K562 (cell line): ENCODE measurements around the gene JPH2. TPM values are rescaled to one million over a fixed set of nuclear protein-coding genes. Genes with fewer than 3 reads are reported as not detected.

Source experiments
- CHD2 ChIP-seq: IDR thresholded peaks from 2 replicates; pipeline ENCODE4 v1.6.1; 2011; ENCODE audit warnings: low read depth, low read length
- ELK1 ChIP-seq: sonication (generic); formaldehyde crosslinking; IDR thresholded peaks from 2 replicates; pipeline ENCODE4 v1.8.1; 2022; ENCODE audit warnings: missing genetic modification reagents
- ESRRA ChIP-seq: fragments of 450-650 bp; IDR thresholded peaks from 2 replicates; pipeline ENCODE4 v1.6.1; 2014; ENCODE audit warnings: low read depth, mild to moderate bottlenecking, moderate library complexity, borderline replicate concordance
- ETV1 ChIP-seq: fragments of 450-650 bp; conservative IDR thresholded peaks from 2 replicates; pipeline ENCODE4 v1.6.1; 2016; ENCODE audit warnings: missing genetic modification characterization, control low read depth, low read depth, missing compliant biosample characterization
- FOXJ3 ChIP-seq: sonication (generic); formaldehyde crosslinking; IDR thresholded peaks from 2 replicates; pipeline ENCODE4 v1.4.0; 2020; ENCODE audit warnings: mild to moderate bottlenecking, missing genetic modification reagents
- GTF2A2 ChIP-seq: IDR thresholded peaks from 2 replicates; pipeline ENCODE4 v1.6.1; 2016; ENCODE audit warnings: mild to moderate bottlenecking, missing genetic modification characterization, missing compliant biosample characterization
- HNRNPUL1 ChIP-seq: fragments of 200-400 bp; formaldehyde crosslinking; IDR thresholded peaks from 2 replicates; pipeline ENCODE4 v1.6.1; 2017; ENCODE audit warnings: low read length
- KLF10 ChIP-seq: fragments of 250-450 bp; sonication (Bioruptor Pico); IDR thresholded peaks from 2 replicates; pipeline ENCODE4 v1.6.1; 2021; ENCODE audit warnings: matching md5 sums
- MAFG ChIP-seq: fragments of 450-650 bp; conservative IDR thresholded peaks from 2 replicates; pipeline ENCODE4 v1.6.1; 2016; ENCODE audit warnings: missing genetic modification characterization, missing compliant biosample characterization
- MCM3 ChIP-seq: fragments of 450-650 bp; IDR thresholded peaks from 2 replicates; pipeline ENCODE4 v1.6.1; 2016
- PHTF2 ChIP-seq: fragments of 250-450 bp; sonication (Bioruptor Pico); IDR thresholded peaks from 2 replicates; pipeline ENCODE4 v1.5.0; 2021; ENCODE audit warnings: mild to moderate bottlenecking
- POU5F1 ChIP-seq: fragments of 150-350 bp; IDR thresholded peaks from 2 replicates; pipeline ENCODE4 v1.6.1; 2014; ENCODE audit warnings: borderline replicate concordance, low read length, low read depth, mild to moderate bottlenecking; ENCODE audit not compliant: partially characterized antibody
- RAD21 ChIP-seq, 2 experiments: fragments of 250-450 bp in 1 of 2; fragments of 450-650 bp in 1 of 2; sonication (Bioruptor Pico) in 1 of 2; formaldehyde crosslinking in 1 of 2; IDR thresholded peaks in 1 of 2; conservative IDR thresholded peaks in 1 of 2; 2 replicates each; pipeline versions ENCODE4 v1.4.0 to v1.8.0; 2020 to 2022; ENCODE audit warnings: mild to moderate bottlenecking in 2 of 2, moderate library complexity in 1 of 2
- SETDB1 ChIP-seq: IDR thresholded peaks from one replicate; pipeline ENCODE4 v1.6.1; 2012; ENCODE audit warnings: low read length, control low read depth, inconsistent platforms
- TAL1 ChIP-seq: fragments of 450-650 bp; IDR thresholded peaks from 2 replicates; pipeline ENCODE4 v1.6.1; 2016; ENCODE audit warnings: mild to moderate bottlenecking
- THRA ChIP-seq: fragments of 450-650 bp; IDR thresholded peaks from 2 replicates; pipeline ENCODE4 v1.6.1; 2017; ENCODE audit warnings: mild to moderate bottlenecking, moderate library complexity
- ZC3H8 ChIP-seq: fragments of 450-650 bp; IDR thresholded peaks from 2 replicates; pipeline ENCODE4 v1.6.1; 2017
- ZNF584 ChIP-seq: fragments of 200-800 bp; sonication (Bioruptor generic); IDR thresholded peaks from 2 replicates; pipeline ENCODE4 v1.6.1; 2016; ENCODE audit warnings: low read depth, mild to moderate bottlenecking, missing genetic modification characterization, missing compliant biosample characterization
- ZNF586 ChIP-seq: fragments of 450-650 bp; formaldehyde crosslinking; conservative IDR thresholded peaks from 2 replicates; pipeline ENCODE4 v1.4.0; 2020; ENCODE audit warnings: mild to moderate bottlenecking, moderate library complexity
- ZNF764 ChIP-seq: fragments of 250-450 bp; sonication (Bioruptor Pico); IDR thresholded peaks from 2 replicates; pipeline ENCODE4 v1.4.0; 2020; ENCODE audit warnings: low read depth, mild to moderate bottlenecking, moderate library complexity
- ZNF785 ChIP-seq: fragments of 250-450 bp; sonication (Bioruptor Pico); IDR thresholded peaks from 2 replicates; pipeline ENCODE4 v1.4.0; 2020; ENCODE audit warnings: mild to moderate bottlenecking
- polyA plus RNA-seq, 8 experiments: library from polyadenylated mRNA; depleted of rRNA in 4 of 8; stranded (reverse) in 5 of 8; unstranded in 3 of 8; fragments of >200 nt; fragmentation: Nextera tagmentation in 2 of 8; fragmentation: Illumina TruSeq in 1 of 8; extraction: Ambion mirVana in 2 of 8; extraction: Trizol in 1 of 8; gene quantifications; 2 replicates each; pipeline versions ENCODE4 v1.2.1 to v1.2.3, GENCODE V29; 2011 to 2014; ENCODE audit warnings: inconsistent platforms in 1 of 8, missing spikeins in 1 of 8
- total RNA-seq, 7 experiments: library from RNA; depleted of rRNA in 6 of 7; stranded (reverse); fragments of >200 nt in 6 of 7; fragmentation: Illumina TruSeq in 2 of 7; extraction: Trizol in 2 of 7; gene quantifications; 2 replicates each; pipeline versions ENCODE4 v1.2.1 to v1.2.3, GENCODE V29; 2011 to 2021; ENCODE audit warnings: low replicate concordance in 1 of 7
- TF ChIP-seq, protein P1 (sequence below): fragments of 250-450 bp; sonication (Bioruptor Pico); IDR thresholded peaks from 2 replicates; pipeline ENCODE4 v1.5.0; 2021
- TF ChIP-seq, protein P2 (sequence below), 2 experiments: fragments of 450-650 bp; IDR thresholded peaks; 2 replicates each; pipeline ENCODE4 v1.6.1; 2018; ENCODE audit warnings: mild to moderate bottlenecking in 2 of 2, low read depth in 1 of 2; ENCODE audit not compliant: partially characterized antibody in 2 of 2

The JPH2 gene
- total and polyA plus RNA-seq, 9 of the 15 experiments (the other 6 are each of a cell fraction or from before 2014, with no cell fraction given): not detected

- TF ChIP-seq ESRRA: 0 out of 2 replicates have a peak, but pooled peaks have one; percentile 12
- no peak for TF ChIP-seq PHTF2
- no peak for TF ChIP-seq ZC3H8
- TF ChIP-seq GTF2A2 (tag): no peak
- TF ChIP-seq ZNF586: no peak
- TF ChIP-seq ZNF785 (CRISPR knock-in tag): no peak
- no peak for TF ChIP-seq FOXJ3 (CRISPR knock-in tag)
- TF ChIP-seq CHD2: 0 out of 2 replicates have a peak, but pooled peaks have one; percentile 27
- peak; percentile 71 for TF ChIP-seq ETV1 (tag)
- no peak for TF ChIP-seq THRA
- TF ChIP-seq MAFG: peak; percentile 37; the same call in 1 of the 2 replicates
- TF ChIP-seq POU5F1: peak; percentile 38
- TF ChIP-seq SETDB1: no peak
- no peak for TF ChIP-seq TAL1
- TF ChIP-seq, protein P1, sequence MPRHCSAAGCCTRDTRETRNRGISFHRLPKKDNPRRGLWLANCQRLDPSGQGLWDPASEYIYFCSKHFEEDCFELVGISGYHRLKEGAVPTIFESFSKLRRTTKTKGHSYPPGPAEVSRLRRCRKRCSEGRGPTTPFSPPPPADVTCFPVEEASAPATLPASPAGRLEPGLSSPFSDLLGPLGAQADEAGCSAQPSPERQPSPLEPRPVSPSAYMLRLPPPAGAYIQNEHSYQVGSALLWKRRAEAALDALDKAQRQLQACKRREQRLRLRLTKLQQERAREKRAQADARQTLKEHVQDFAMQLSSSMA (CRISPR knock-in tag): no peak
- no peak for TF ChIP-seq ELK1
- TF ChIP-seq HNRNPUL1: no peak
- no peak for TF ChIP-seq RAD21 (CRISPR knock-in tag; conservative IDR thresholded peaks at IDR 0.05 in 1 of 2, IDR thresholded peaks at IDR 0.05 in 1 of 2)
- TF ChIP-seq, protein P2, sequence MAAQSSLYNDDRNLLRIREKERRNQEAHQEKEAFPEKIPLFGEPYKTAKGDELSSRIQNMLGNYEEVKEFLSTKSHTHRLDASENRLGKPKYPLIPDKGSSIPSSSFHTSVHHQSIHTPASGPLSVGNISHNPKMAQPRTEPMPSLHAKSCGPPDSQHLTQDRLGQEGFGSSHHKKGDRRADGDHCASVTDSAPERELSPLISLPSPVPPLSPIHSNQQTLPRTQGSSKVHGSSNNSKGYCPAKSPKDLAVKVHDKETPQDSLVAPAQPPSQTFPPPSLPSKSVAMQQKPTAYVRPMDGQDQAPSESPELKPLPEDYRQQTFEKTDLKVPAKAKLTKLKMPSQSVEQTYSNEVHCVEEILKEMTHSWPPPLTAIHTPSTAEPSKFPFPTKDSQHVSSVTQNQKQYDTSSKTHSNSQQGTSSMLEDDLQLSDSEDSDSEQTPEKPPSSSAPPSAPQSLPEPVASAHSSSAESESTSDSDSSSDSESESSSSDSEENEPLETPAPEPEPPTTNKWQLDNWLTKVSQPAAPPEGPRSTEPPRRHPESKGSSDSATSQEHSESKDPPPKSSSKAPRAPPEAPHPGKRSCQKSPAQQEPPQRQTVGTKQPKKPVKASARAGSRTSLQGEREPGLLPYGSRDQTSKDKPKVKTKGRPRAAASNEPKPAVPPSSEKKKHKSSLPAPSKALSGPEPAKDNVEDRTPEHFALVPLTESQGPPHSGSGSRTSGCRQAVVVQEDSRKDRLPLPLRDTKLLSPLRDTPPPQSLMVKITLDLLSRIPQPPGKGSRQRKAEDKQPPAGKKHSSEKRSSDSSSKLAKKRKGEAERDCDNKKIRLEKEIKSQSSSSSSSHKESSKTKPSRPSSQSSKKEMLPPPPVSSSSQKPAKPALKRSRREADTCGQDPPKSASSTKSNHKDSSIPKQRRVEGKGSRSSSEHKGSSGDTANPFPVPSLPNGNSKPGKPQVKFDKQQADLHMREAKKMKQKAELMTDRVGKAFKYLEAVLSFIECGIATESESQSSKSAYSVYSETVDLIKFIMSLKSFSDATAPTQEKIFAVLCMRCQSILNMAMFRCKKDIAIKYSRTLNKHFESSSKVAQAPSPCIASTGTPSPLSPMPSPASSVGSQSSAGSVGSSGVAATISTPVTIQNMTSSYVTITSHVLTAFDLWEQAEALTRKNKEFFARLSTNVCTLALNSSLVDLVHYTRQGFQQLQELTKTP (IDR thresholded peaks at IDR 0.05; ENCODE audit: low read depth in 1 of 2, partially characterized antibody in 2 of 2): no peak
- TF ChIP-seq ZNF764 (CRISPR knock-in tag): no peak
- TF ChIP-seq KLF10 (CRISPR knock-in tag): no peak
- TF ChIP-seq MCM3: no peak
- no peak; the same call in 1 of the 2 replicates for TF ChIP-seq ZNF584 (CRISPR knock-in tag)
Observed at GRCh38 chr20:44210406-44211176, 23.6 kb upstream of the JPH2 start, which contains the start of gene OSER1 (continued).
